Breast epithelium (tissue), 3 donors: ENCODE data around the gene NCOA1.

ENCODE experiments used
- CTCF ChIP-seq, 3 donors: fragments of 450-650 bp; IDR thresholded peaks; one replicate each; pipeline ENCODE4 v1.5.1; 2016 to 2017; ENCODE audit warnings: antibody characterized with exemption in 3 of 3, mild to moderate bottlenecking in 3 of 3, moderate library complexity in 3 of 3
- POLR2AphosphoS5 ChIP-seq, 3 donors: sonication (generic); formaldehyde crosslinking; IDR thresholded peaks; one replicate each; pipeline ENCODE4 v1.6.1; 2017; ENCODE audit warnings: antibody characterized with exemption in 3 of 3

- no peak for TF ChIP-seq CTCF (IDR thresholded peaks at IDR 0.05)
- no peak for TF ChIP-seq POLR2AphosphoS5 (IDR thresholded peaks at IDR 0.05)
Measured at GRCh38 chr2:24724111-24724775, 233.2 kb downstream of the NCOA1 start.
